Upper lobe of right lung (tissue), 1 donor: ENCODE results near the gene OR10P1. TPM values are rescaled to one million over a fixed set of nuclear protein-coding genes. Genes with fewer than 3 reads are reported as not detected.
A peak's percentile ranks its signal among the peaks of the same experiment; 100 is the strongest.
"Not testable (repeated sequence)": the region's sequence is repeated elsewhere in the genome, so short reads cannot be mapped to it uniquely, and the experiment has no call there.

Source experiments
- ATAC-seq: fragments of 200-7000 bp; cut with Tn5 transposase; one replicate; pipeline ENCODE4 v1.9.1; 2020; ENCODE audit warnings: mild to moderate bottlenecking, moderate library complexity
- DNase-seq: peaks from one replicate; pipeline ENCODE4 v3.0.0-alpha.2; 2020
- H3K27ac ChIP-seq: fragments of 200-600 bp; one replicate; pipeline ENCODE4 v1.8.0; 2022
- H3K27me3 ChIP-seq: fragments of 200-600 bp; one replicate; pipeline ENCODE4 v1.8.0; 2022; ENCODE audit warnings: mild to moderate bottlenecking
- H3K36me3 ChIP-seq: fragments of 200-600 bp; one replicate; pipeline ENCODE4 v1.8.0; 2022
- H3K4me1 ChIP-seq: fragments of 200-600 bp; one replicate; pipeline ENCODE4 v1.8.0; 2022
- H3K4me3 ChIP-seq: fragments of 200-600 bp; one replicate; pipeline ENCODE4 v1.8.0; 2022; ENCODE audit warnings: mild to moderate bottlenecking
- H3K9me3 ChIP-seq: fragments of 200-600 bp; one replicate; pipeline ENCODE4 v1.8.0; 2022
- CTCF ChIP-seq: fragments of 200-600 bp; IDR thresholded peaks from one replicate; pipeline ENCODE4 v1.8.0; 2022; ENCODE audit warnings: antibody characterized with exemption
- intact Hi-C: fragments of 100-400 bp; cut with DNase I; formaldehyde crosslinking; loops from one replicate; pipeline ENCODE4 v1.11.0; 2022
- total RNA-seq: library from RNA; stranded (reverse); fragmentation: NEBNext Ultra II Directional; extraction: Animal tissue kit (Norgen Biotek cat#: 25700); gene quantifications from one replicate; pipeline ENCODE4 v1.2.1, GENCODE V29; 2021
- donor health status: DM: no; HTN: yes; CAD: no; lungs with severe emphysema.

OR10P1 gene
- total RNA-seq, 1 donor from 2014 or later = not detected

DNA sequence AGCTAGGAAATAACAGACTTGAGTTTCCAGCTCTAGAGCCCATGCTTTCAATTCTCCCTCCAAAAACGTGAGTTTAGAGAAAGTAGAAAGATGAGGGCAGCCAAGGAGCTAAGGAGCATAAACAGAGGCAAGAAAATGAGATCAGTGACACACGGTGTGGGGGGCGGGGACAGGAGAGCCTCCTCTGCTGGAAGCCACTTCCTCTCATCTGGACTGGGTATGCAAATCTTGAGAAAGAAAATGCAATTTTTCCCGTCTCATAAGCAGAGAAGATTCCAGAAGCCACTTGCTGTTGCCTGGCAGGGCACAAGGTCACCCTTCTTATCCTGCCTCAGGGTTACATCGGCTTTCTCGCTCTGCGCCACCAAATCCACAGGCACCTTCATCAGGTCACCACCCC lies 6.0 kb downstream of the OR10P1 start:
- intact Hi-C loops = no loop called here
- Histone ChIP-seq H3K4me3 (no peak overlapping the region), H3K36me3 (no peaks in the 10 kb centered on the region), H3K9me3 (no peaks in the 10 kb centered on the region), H3K27ac (peak overlapping the region; percentile 63), H3K4me1 (peaks cover 4% of the 10 kb centered on the region), H3K27me3 (no peaks in the 10 kb centered on the region)
- peak; percentile 8 for ATAC-seq
- no peak for TF ChIP-seq CTCF
- no peak for DNase-seq

GRCh38 chr12:55644591-55644990 lies 7.9 kb downstream of the OR10P1 start:
- peaks cover 4% of the 10 kb centered on the region for H3K4me1 ChIP-seq
- no peaks in the 10 kb centered on the region for H3K9me3 ChIP-seq
- intact Hi-C loops = no loop called here
- TF ChIP-seq CTCF = no peak
- H3K27me3 ChIP-seq = no peaks in the 10 kb centered on the region
- no peak overlapping the region for H3K4me3 ChIP-seq
- no peaks in the 10 kb centered on the region for H3K36me3 ChIP-seq
- H3K27ac ChIP-seq = no peak overlapping the region
- DNase-seq (no peak), ATAC-seq (no peak)

GRCh38 chr12:55647027-55647426 lies 10.3 kb downstream of the OR10P1 start:
- no peak for TF ChIP-seq CTCF
- intact Hi-C loops = no loop called here
- no peak for DNase-seq
- Histone ChIP-seq H3K4me1 (peaks cover 4% of the 10 kb centered on the region), H3K9me3 (no peaks in the 10 kb centered on the region), H3K27me3 (no peaks in the 10 kb centered on the region), H3K4me3 (no peak overlapping the region), H3K27ac (peak overlapping the region; percentile 67), H3K36me3 (no peaks in the 10 kb centered on the region)
- ATAC-seq = no peak

DNA sequence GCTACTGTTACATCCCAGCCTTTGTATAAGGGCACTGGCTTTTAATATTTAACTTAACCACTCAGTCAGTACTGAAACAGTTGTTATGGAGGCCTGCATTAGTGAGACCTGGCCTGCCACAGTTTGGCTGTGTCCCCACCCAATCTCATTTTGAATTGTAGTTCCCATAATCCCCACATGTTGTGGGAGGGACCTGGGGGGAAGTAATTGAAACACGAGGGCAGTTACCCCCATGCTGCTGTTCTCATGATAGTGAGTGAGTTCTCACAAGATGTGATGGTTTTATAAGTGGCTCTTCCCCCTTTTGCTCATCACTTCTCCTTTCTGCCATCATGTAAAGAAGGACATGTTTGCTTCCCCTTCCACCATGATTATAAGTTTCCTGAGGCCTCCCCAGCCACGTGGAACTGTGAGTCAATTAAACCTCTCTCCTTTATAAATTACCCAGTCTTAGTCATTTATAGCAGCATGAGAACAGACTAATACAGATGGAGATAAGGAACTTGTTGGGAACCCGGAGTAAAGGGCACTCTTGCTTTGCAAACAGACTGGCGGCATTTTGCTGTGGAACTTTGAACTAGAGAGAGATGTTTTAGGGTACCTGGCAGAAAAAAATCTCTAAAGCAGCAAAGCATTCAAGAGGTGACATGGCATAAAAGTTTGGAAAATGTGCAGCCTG lies 14.1 kb downstream of the OR10P1 start:
- H3K27ac ChIP-seq, DNase-seq, H3K36me3 ChIP-seq, intact Hi-C loops, H3K9me3 ChIP-seq, H3K27me3 ChIP-seq, H3K4me1 ChIP-seq, H3K4me3 ChIP-seq: not testable (repeated sequence)
- peak; percentile 26 for ATAC-seq

DNA sequence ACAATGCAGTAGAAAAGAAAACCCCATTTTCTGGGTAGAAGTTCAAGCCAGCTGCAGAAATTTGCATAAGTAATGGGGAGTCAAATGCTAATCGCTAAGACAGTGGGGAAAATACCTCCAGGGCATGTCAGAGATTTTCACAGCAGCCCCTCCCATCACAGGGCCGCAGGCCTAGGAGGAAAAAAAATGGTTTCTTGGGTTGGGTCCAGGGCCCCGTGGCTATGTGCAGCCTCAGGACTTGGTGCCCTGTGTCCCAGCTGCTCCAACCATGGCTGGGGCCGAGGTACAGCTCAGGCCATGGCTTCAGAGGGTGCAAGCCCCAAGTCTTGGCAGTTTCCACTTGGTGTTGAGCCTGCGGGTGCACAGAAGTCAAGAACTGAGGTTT lies 14.6 kb downstream of the OR10P1 start:
- H3K36me3 ChIP-seq = no peaks in the 10 kb centered on the region
- H3K4me3 ChIP-seq = no peak overlapping the region
- DNase-seq = no peak
- H3K4me1 ChIP-seq = peaks cover 4% of the 10 kb centered on the region
- TF ChIP-seq CTCF = no peak
- intact Hi-C loops = no loop called here
- H3K27ac ChIP-seq = no peak overlapping the region
- no peaks in the 10 kb centered on the region for H3K27me3 ChIP-seq
- no peaks in the 10 kb centered on the region for H3K9me3 ChIP-seq
- ATAC-seq = no peak

GRCh38 chr12:55652352-55652751 lies 15.7 kb downstream of the OR10P1 start:
- H3K4me1 ChIP-seq = peaks cover 2% of the 10 kb centered on the region
- ATAC-seq (no peak), DNase-seq (no peak)
- intact Hi-C loops = no loop called here
- H3K36me3 ChIP-seq = no peaks in the 10 kb centered on the region
- TF ChIP-seq CTCF = no peak
- no peaks in the 10 kb centered on the region for H3K27me3 ChIP-seq
- H3K27ac ChIP-seq = no peak overlapping the region
- no peaks in the 10 kb centered on the region for H3K9me3 ChIP-seq
- H3K4me3 ChIP-seq = no peak overlapping the region
